HepG2 (cell line): Measurements from ENCODE around the gene RAB3GAP1. TPM values are rescaled to one million over a fixed set of nuclear protein-coding genes. Genes with fewer than 3 reads are reported as not detected.

Source experiments
- CAMTA2 ChIP-seq: sonication (generic); formaldehyde crosslinking; IDR thresholded peaks from 2 replicates; pipeline ENCODE4 v1.4.0; 2020; ENCODE audit warnings: mild to moderate bottlenecking, missing genetic modification reagents, borderline replicate concordance
- FIP1L1 ChIP-seq: fragments of 200-400 bp; formaldehyde crosslinking; IDR thresholded peaks from 2 replicates; pipeline ENCODE4 v1.6.1; 2018; ENCODE audit warnings: low read depth, mild to moderate bottlenecking, low read length, moderate library complexity, borderline replicate concordance; ENCODE audit not compliant: insufficient read depth
- NFIB ChIP-seq: sonication (generic); formaldehyde crosslinking; IDR thresholded peaks from 2 replicates; pipeline ENCODE4 v1.9.0; 2021; ENCODE audit warnings: missing genetic modification reagents, mild to moderate bottlenecking, borderline replicate concordance
- POLR2G ChIP-seq: fragments of 200-400 bp; formaldehyde crosslinking; IDR thresholded peaks from 2 replicates; pipeline ENCODE4 v1.6.1; 2018; ENCODE audit warnings: mild to moderate bottlenecking, low read depth, low read length, moderate library complexity
- SMAD1 ChIP-seq: sonication (generic); formaldehyde crosslinking; IDR thresholded peaks from 2 replicates; pipeline ENCODE4 v1.4.0; 2020; ENCODE audit warnings: missing genetic modification reagents, low read depth, mild to moderate bottlenecking, borderline replicate concordance
- TCF12 ChIP-seq, 2 experiments: fragments of 450-650 bp in 1 of 2; sonication (generic) in 1 of 2; formaldehyde crosslinking in 1 of 2; IDR thresholded peaks; 2 replicates each; pipeline versions ENCODE4 v1.6.1 to v1.8.0; 2017 to 2022; ENCODE audit warnings: antibody characterized with exemption in 1 of 2, mild to moderate bottlenecking in 1 of 2, missing genetic modification reagents in 1 of 2, moderate library complexity in 1 of 2
- ZNF292 ChIP-seq: sonication (generic); formaldehyde crosslinking; IDR thresholded peaks from 2 replicates; pipeline ENCODE4 v1.8.1; 2022; ENCODE audit warnings: mild to moderate bottlenecking, low read depth, missing genetic modification reagents, borderline replicate concordance
- ZNF34 ChIP-seq: sonication (generic); formaldehyde crosslinking; IDR thresholded peaks from 2 replicates; pipeline ENCODE4 v1.4.0; 2020; ENCODE audit warnings: mild to moderate bottlenecking, missing genetic modification reagents, borderline replicate concordance
- ZNF546 ChIP-seq: sonication (generic); formaldehyde crosslinking; conservative IDR thresholded peaks from 2 replicates; pipeline ENCODE4 v1.8.1; 2023; ENCODE audit warnings: mild to moderate bottlenecking, missing genetic modification reagents
- ZSCAN12 ChIP-seq: sonication (generic); formaldehyde crosslinking; IDR thresholded peaks from 2 replicates; pipeline ENCODE4 v1.9.0; 2021; ENCODE audit warnings: mild to moderate bottlenecking, missing genetic modification reagents
- polyA plus RNA-seq, 8 experiments: library from polyadenylated mRNA; depleted of rRNA in 3 of 8; stranded (reverse) in 7 of 8; unstranded in 1 of 8; fragments of >200 nt; fragmentation: Illumina TruSeq in 4 of 8; extraction: Trizol in 4 of 8; gene quantifications; 2 replicates each; pipeline versions ENCODE4 v1.2.1 to v1.2.3, GENCODE V29; 2011 to 2016; ENCODE audit warnings: low read depth in 4 of 8, missing spikeins in 1 of 8, mixed read lengths in 1 of 8; ENCODE audit not compliant: insufficient read depth in 1 of 8
- total RNA-seq, 5 experiments: library from RNA; depleted of rRNA; stranded (reverse); fragments of >200 nt; fragmentation: Illumina TruSeq; extraction: Trizol; gene quantifications; 2 replicates each; pipeline ENCODE4 v1.2.3, GENCODE V29; 2016; ENCODE audit warnings: low read depth in 1 of 5
- TF ChIP-seq, protein P1 (sequence below): sonication (generic); formaldehyde crosslinking; IDR thresholded peaks from 2 replicates; pipeline ENCODE4 v1.4.0; 2020; ENCODE audit warnings: low read depth, missing genetic modification reagents
- TF ChIP-seq, protein P2 (sequence below): sonication (generic); formaldehyde crosslinking; IDR thresholded peaks from 2 replicates; pipeline ENCODE4 v1.5.0; 2020; ENCODE audit warnings: missing genetic modification reagents
- TF ChIP-seq, protein P3 (sequence below): sonication (generic); formaldehyde crosslinking; IDR thresholded peaks from 2 replicates; pipeline ENCODE4 v1.4.0; 2020; ENCODE audit warnings: mild to moderate bottlenecking, low read depth, missing genetic modification reagents
- TF ChIP-seq, protein P4 (sequence below): sonication (generic); formaldehyde crosslinking; IDR thresholded peaks from 2 replicates; pipeline ENCODE4 v1.4.0; 2020; ENCODE audit warnings: mild to moderate bottlenecking, missing genetic modification reagents
- TF ChIP-seq, protein P5 (sequence below): sonication (generic); formaldehyde crosslinking; IDR thresholded peaks from 2 replicates; pipeline ENCODE4 v1.4.0; 2020; ENCODE audit warnings: missing genetic modification reagents
- TF ChIP-seq, protein P6 (sequence below): sonication (generic); formaldehyde crosslinking; IDR thresholded peaks from 2 replicates; pipeline ENCODE4 v1.4.0; 2020; ENCODE audit warnings: missing genetic modification reagents

The RAB3GAP1 gene
- total and polyA plus RNA-seq, 2 of the 13 experiments (the other 11 are each of a cell fraction or from before 2014, with no cell fraction given): 15.2 to 48.8 TPM

DNA sequence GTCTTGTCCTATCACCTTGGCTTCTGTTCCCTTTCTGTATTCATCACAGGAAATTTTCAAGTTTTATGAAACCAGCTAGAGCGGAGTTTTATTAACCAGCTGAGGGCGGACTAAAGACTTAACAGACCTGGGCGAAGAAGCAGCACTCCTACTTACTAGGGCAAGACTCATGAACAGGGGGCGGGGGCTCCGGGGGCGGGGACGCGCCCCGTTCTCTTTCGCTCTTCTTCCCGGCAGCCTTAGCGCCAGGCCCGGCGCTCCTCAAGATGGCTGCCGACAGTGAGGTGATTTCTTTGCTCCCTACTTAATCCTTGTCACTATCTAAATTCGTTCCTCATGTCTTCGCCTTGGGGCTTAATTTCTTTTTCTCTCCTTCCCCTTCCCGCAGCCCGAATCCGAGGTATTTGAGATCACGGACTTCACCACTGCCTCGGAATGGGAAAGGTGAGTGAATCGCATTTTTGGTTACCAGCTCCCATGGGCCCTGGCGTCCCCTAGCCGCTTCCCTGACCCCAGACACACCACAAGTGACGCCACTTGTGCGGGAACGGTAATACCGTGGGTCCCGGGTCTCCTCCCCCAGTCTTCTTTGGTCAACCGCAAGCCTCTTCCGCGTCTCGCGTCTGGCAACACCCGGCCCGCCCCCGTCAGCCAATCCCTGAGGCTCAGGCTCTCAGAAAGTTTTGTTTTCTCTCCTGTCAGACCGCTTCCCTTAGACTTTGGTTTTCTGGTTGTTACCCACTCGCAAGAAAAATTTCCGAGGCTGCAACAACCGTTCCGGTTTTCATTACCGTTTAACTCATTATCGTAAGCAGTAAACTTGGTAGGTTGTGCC lies at the start of gene RAB3GAP1 (continued):
- TF ChIP-seq, protein P1, sequence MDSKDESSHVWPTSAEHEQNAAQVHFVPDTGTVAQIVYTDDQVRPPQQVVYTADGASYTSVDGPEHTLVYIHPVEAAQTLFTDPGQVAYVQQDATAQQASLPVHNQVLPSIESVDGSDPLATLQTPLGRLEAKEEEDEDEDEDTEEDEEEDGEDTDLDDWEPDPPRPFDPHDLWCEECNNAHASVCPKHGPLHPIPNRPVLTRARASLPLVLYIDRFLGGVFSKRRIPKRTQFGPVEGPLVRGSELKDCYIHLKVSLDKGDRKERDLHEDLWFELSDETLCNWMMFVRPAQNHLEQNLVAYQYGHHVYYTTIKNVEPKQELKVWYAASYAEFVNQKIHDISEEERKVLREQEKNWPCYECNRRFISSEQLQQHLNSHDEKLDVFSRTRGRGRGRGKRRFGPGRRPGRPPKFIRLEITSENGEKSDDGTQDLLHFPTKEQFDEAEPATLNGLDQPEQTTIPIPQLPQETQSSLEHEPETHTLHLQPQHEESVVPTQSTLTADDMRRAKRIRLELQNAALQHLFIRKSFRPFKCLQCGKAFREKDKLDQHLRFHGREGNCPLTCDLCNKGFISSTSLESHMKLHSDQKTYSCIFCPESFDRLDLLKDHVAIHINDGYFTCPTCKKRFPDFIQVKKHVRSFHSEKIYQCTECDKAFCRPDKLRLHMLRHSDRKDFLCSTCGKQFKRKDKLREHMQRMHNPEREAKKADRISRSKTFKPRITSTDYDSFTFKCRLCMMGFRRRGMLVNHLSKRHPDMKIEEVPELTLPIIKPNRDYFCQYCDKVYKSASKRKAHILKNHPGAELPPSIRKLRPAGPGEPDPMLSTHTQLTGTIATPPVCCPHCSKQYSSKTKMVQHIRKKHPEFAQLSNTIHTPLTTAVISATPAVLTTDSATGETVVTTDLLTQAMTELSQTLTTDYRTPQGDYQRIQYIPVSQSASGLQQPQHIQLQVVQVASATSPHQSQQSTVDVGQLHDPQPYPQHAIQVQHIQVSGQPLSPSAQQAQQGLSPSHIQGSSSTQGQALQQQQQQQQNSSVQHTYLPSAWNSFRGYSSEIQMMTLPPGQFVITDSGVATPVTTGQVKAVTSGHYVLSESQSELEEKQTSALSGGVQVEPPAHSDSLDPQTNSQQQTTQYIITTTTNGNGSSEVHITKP (CRISPR knock-in tag): peak; percentile 43; the same call in 1 of the 2 replicates
- TF ChIP-seq POLR2G: peak; percentile 96
- TF ChIP-seq ZSCAN12 (CRISPR knock-in tag): no peak
- TF ChIP-seq ZNF292 (CRISPR knock-in tag): no peak
- TF ChIP-seq, protein P2, sequence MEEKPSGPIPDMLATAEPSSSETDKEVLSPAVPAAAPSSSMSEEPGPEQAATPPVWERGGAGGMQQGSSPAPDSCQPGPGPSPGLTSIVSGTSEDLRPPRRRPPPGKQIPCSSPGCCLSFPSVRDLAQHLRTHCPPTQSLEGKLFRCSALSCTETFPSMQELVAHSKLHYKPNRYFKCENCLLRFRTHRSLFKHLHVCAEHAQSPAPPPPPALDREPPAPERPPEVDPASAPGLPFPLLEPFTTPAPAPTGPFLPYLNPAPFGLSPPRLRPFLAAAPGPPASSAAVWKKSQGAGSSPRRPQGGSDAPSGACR (CRISPR knock-in tag): peak; percentile 75; the same call in 1 of the 2 replicates
- TF ChIP-seq SMAD1 (CRISPR knock-in tag): 0 out of 2 replicates have a peak, but pooled peaks have one; percentile 32
- no peak for TF ChIP-seq TCF12 (IDR thresholded peaks at IDR 0.05)
- TF ChIP-seq TCF12 (CRISPR knock-in tag; IDR thresholded peaks at IDR 0.05): no peak
- TF ChIP-seq, protein P3, sequence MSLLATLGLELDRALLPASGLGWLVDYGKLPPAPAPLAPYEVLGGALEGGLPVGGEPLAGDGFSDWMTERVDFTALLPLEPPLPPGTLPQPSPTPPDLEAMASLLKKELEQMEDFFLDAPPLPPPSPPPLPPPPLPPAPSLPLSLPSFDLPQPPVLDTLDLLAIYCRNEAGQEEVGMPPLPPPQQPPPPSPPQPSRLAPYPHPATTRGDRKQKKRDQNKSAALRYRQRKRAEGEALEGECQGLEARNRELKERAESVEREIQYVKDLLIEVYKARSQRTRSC: no peak
- TF ChIP-seq CAMTA2 (CRISPR knock-in tag): no peak
- TF ChIP-seq, protein P4, sequence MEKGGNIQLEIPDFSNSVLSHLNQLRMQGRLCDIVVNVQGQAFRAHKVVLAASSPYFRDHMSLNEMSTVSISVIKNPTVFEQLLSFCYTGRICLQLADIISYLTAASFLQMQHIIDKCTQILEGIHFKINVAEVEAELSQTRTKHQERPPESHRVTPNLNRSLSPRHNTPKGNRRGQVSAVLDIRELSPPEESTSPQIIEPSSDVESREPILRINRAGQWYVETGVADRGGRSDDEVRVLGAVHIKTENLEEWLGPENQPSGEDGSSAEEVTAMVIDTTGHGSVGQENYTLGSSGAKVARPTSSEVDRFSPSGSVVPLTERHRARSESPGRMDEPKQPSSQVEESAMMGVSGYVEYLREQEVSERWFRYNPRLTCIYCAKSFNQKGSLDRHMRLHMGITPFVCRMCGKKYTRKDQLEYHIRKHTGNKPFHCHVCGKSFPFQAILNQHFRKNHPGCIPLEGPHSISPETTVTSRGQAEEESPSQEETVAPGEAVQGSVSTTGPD (CRISPR knock-in tag): no peak
- TF ChIP-seq FIP1L1: no peak
- no peak for TF ChIP-seq NFIB (CRISPR knock-in tag)
- TF ChIP-seq, protein P5, sequence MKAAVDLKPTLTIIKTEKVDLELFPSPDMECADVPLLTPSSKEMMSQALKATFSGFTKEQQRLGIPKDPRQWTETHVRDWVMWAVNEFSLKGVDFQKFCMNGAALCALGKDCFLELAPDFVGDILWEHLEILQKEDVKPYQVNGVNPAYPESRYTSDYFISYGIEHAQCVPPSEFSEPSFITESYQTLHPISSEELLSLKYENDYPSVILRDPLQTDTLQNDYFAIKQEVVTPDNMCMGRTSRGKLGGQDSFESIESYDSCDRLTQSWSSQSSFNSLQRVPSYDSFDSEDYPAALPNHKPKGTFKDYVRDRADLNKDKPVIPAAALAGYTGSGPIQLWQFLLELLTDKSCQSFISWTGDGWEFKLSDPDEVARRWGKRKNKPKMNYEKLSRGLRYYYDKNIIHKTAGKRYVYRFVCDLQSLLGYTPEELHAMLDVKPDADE (CRISPR knock-in tag): no peak
- TF ChIP-seq ZNF34 (CRISPR knock-in tag): no peak
- TF ChIP-seq ZNF546 (CRISPR knock-in tag): 0 out of 2 replicates have a peak, but pooled peaks have one; percentile 44
- TF ChIP-seq, protein P6, sequence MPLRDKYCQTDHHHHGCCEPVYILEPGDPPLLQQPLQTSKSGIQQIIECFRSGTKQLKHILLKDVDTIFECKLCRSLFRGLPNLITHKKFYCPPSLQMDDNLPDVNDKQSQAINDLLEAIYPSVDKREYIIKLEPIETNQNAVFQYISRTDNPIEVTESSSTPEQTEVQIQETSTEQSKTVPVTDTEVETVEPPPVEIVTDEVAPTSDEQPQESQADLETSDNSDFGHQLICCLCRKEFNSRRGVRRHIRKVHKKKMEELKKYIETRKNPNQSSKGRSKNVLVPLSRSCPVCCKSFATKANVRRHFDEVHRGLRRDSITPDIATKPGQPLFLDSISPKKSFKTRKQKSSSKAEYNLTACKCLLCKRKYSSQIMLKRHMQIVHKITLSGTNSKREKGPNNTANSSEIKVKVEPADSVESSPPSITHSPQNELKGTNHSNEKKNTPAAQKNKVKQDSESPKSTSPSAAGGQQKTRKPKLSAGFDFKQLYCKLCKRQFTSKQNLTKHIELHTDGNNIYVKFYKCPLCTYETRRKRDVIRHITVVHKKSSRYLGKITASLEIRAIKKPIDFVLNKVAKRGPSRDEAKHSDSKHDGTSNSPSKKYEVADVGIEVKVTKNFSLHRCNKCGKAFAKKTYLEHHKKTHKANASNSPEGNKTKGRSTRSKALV: no peak
